CD1c-positive myeloid dendritic cell (primary cell): ENCODE measurements around the gene GOLM1.

Experiments used
- DNase-seq: peaks from one replicate; pipeline ENCODE4 v3.0.0-alpha.2; 2016; ENCODE audit errors: extremely low spot score

GOLM1 gene

GRCh38 chr9:86046071-86046636 is 53.2 kb downstream of the GOLM1 start:
- no peak for DNase-seq

GRCh38 chr9:86045654-86046053 is 53.7 kb downstream of the GOLM1 start:
- DNase-seq, result no peak

DNA sequence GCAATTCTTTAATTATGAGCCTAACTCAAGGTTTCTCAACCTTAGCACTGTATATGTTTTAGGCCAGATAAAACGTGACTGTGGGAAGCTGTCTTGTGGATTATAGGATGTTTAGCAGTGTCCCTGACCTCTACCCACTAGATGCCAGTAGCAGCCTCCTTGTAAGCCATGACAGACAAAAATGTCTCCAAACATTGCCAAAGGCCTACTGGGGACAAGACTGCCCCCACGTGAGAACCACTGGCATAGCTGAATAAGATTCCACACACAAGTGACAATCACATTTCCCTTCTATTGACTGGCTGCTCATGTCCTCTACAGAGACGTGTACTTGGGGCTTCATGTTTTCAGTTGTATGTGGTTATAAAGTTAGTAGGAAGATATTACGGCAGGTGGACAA is 55.4 kb downstream of the GOLM1 start:
- DNase-seq, result no peak

- DNase-seq, result no peak
Observed at GRCh38 chr9:86043586-86043985, 55.8 kb downstream of the GOLM1 start.

DNA sequence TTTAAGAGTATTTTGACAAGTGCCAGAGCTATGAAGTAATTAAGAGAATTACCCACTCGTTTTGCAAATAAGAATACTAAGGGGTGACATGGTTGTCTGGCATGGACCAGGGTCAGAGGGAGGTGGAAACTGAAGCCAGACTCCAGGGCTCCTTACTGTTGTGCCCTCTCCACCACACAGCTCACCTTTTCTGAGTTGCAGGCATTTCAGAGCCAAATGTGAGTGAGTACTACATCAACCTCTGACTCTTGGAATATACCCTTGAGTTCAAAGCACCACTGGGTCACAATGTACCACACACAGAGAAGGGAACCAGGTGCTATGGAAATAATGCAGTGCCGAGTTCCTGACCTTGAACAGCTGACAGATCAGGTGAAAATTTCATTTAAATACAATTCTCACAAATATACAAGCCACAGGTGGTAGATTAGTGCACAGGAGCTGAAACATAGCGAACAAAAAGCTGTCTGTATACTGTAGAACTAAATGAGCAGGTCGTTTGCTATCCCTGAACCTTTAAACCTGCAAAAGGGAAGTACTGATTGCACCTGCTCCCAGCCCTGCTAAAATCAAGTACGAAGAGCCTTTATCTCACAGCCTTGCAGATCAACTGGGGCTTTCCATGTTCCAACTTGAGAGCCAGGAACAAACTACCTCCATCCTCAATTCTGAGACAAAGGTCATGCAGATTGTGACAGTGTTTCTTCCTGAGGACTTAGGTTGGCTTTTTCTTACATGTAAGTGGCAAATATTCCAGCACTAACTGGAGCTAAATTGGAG is 57.0 kb downstream of the GOLM1 start:
- DNase-seq, result no peak

DNA sequence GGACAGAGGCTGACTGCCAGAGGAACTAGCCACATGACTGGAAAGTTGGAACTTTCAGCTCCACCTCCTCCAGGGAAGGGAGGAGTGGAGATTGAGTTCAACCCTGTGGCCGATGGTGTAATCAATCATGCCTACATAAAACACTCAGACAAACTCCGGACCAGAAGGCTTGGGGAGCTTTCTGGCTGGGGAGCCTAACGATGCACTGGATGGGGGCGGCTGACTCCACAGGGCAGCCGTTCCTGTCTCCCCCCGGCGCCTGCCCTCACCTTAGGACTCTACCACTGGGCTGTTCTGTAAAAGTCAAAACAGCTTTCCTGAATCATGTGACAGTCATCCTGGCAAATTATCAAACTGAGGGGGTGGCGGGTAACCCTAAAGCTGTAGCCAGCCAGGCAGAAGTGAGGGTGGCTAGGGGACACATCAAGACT is 58.0 kb downstream of the GOLM1 start:
- DNase-seq, result no peak

GRCh38 chr9:86040861-86041155 is 58.5 kb downstream of the GOLM1 start:
- DNase-seq, result no peak

DNA sequence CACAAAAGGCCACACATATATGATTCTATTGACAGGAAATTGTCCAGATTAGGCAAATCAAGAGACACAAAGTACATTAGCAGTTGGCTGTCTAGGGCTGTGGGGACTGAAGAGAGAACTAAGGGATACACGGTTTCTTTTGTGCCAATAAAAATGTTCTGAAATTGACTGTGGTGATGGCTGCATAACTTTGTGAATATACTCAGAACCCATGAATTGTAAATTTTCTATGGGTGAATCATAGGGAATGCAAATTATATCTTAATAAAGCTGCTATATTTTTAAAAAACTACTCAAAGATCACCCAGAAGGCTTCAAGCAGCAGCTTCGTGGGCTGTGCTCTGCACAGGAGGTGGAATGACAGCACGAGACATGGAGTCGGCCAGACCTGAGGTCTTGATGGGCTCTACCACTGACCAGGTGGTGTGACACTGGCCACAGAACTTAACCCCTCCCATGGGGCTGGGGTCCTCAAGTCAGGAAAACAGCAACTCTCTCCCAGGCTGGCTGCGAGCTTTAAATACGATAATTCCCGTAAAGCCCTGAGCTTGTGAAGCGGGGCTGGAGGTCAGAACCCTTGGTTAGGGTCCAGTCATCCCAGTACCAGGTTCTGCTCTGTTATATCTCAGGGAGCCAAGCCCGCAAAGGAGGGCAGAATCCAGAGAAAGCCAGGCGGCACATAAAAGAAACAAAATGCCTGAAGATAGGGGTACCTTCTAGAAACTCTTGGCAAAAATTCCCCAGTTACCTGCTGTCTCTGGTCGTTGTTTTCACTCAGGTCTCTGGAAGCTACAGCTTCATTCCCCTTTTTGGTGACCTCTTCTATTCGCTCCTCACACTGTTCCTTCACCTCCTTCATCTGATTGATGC is 59.1 kb downstream of the GOLM1 start:
- DNase-seq, result no peak

- DNase-seq, result no peak
Observed at GRCh38 chr9:86036555-86036954, 62.8 kb downstream of the GOLM1 start.

DNA sequence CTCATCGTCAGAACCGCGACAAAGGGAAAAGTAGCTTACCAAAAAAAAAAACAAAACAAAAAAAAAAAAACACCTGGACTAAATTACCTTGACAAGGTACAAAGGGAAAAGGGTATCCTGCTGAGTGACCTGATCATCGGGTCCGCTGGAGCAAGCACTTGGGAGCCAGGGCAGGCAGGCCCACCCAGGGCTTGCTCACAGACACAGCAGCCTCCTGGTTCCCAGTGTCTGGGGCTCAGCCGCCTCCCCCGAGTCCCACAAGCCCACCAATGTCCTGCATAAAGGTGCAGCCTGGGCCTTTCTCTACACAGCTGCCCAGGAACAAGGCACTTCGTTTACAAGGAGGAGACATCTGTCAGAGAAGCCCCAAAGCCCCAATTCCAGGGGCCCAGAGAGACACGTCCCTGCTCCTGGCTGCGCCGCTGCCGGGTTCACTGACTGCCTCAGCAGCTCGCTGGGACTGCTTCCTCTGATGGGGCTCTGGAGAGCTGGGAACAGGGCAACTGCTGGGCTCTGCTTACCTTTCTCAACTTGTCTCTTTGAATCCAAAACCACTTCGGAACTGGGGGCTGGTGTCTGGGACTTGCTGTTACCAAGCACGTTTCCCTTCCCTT is 63.4 kb downstream of the GOLM1 start:
- no peak for DNase-seq

DNA sequence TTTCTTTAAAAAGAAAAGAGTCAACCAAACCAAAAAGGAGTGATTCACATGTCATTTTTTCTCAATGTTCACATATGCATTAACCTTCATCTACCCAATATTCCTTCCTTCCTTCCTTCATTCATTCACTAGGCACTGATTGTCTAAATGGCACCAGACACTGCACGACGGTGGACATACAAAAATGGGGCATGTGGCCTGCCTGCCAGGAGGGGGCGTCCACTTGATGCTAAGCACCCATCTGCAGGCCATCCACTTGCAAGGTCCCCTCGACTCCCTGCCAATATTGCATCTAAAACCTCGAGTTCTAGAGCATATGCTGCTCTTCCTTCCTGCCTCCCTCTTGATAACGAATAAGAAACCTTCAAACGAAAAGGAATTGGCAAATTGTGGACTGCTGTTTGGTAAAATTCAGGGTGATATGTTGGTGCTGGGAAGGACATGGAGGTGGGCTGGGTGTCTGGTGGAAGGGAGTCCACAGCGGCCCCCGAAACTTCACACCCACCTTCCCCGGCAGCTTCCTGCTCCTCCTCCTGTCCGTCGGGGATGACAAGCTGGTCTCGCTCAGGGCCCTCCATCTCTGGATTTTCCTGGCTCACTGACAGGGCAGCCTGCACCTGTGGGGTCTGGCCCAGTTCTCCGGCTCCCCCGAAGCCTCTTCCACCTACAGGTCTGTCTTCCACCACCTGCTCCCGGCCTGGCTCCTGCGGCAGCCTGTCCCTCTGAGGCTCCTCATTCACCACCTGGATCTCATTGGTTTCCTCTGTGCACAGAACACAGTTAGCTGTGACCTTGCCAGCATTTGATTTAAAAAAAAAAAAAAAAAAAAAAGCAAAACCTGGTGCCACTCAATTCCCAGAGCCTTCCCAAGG is 64.3 kb downstream of the GOLM1 start:
- DNase-seq, result peak; percentile 16

DNA sequence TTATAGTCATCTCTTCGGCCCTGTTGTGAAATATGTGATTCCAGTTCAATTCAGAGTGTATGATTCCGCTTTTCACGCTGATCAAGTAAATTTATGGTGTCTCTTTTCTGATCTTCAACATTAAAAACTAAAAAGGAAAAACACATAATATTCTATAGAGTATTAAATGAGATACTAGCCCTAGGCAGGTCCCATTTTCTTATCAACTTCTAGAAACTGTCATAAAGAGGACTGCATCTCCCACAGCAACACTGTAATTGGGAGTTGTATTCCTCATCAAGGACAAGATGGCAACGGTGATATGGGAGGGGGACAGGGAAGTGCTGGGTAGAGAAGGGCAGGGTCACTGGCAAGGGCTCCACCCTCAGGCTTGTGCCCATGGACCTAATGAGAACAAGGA is 71.6 kb downstream of the GOLM1 start:
- DNase-seq, result no peak

DNA sequence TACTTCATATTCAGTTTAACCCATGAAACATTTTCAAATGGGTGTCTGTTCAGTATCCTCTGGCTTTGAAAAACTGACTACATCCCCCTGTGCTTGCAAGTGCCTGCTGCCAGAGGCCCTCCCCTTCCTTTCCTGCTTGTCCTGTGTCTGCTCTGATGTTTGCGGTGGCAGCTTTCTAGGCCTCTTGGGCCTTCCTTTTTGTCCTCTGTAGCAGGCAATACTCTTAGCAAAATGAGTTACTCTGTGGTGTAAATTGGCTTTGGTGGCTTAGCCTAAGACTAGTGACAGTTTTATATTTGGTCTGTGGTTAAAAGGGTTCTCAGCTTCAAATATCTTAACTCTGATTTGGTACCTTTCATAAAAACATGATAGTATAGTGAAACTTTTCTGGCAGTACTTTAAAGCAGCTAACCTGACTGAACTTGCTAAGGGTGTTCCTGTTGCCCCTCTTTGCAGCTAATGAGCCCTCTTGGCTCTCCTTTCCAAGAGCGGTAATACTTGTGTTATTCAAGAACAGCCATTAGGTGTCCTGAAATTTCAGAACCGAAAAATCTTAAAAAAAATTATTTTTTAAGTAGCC is 76.6 kb downstream of the GOLM1 start:
- DNase-seq, result no peak

GRCh38 chr9:86021166-86021565 is 78.2 kb downstream of the GOLM1 start:
- DNase-seq, result no peak

- no peak for DNase-seq
Observed at GRCh38 chr9:86020731-86021130, 78.6 kb downstream of the GOLM1 start.

DNA sequence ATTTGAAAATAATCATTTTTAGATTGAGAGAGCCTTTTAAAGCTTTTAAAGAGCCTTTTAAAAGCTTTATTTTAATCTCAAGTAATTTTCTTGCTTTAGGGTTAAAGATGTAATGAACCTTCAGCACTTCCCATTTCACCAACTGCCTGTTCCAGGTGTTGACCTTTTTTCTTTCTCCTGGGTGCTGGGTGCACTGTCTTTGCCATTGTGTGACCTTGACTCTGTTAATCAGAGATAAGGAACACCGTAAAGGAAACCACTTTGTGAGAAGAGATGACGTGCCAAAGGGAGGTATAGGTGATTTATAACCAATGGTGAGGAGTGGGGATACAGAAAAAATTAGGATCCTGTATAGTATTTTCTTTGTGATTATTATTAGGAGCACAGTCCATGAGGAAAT is 90.2 kb downstream of the GOLM1 start:
- no peak for DNase-seq

- no peak for DNase-seq
Observed at GRCh38 chr9:86005253-86005775, 94.0 kb downstream of the GOLM1 start.

DNA sequence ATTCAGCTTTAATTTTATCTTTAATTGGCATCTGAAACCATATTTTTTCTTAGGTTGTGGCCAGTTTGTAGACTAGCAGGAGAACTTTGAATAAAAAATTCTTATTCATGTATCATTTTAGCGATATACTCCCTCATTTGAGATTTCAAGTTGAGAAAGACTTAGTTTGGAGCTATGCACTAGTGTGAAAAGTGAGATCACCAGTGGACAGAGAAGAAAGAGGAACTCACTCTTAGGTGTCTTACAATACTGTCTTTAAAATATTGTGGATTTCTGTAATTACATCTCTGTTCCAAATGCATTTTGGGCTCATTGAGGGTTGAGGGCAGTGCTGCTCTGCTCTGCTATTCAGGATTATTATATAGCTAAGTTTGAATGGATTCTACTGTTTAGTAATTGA is 103.8 kb downstream of the GOLM1 start:
- no peak for DNase-seq

DNA sequence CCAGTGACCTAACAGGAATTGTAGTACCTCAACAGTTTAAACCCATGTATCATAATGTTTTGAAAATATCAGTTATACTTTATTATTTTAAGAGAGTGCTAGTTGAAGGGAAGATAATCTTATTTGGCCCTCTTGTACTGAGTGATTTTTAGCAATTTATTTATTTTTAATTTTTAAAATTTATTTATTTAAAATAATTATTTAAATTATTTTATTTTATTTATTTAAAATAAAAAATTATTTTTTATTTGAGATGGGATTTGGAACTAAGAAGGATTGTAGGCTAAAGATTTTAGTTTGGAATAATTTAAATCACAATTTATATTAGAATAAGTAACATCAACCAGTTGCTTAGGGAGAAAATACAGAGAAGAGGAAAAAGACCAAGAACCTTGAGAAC is 104.3 kb downstream of the GOLM1 start:
- DNase-seq, result no peak

- DNase-seq, result no peak
Observed at GRCh38 chr9:85994191-85994590, 105.2 kb downstream of the GOLM1 start.

- DNase-seq, result no peak
Observed at GRCh38 chr9:85987236-85987635, 112.1 kb downstream of the GOLM1 start.
